Measurements from ENCODE around the gene LRRFIP2.

LRRFIP2 gene

DNA sequence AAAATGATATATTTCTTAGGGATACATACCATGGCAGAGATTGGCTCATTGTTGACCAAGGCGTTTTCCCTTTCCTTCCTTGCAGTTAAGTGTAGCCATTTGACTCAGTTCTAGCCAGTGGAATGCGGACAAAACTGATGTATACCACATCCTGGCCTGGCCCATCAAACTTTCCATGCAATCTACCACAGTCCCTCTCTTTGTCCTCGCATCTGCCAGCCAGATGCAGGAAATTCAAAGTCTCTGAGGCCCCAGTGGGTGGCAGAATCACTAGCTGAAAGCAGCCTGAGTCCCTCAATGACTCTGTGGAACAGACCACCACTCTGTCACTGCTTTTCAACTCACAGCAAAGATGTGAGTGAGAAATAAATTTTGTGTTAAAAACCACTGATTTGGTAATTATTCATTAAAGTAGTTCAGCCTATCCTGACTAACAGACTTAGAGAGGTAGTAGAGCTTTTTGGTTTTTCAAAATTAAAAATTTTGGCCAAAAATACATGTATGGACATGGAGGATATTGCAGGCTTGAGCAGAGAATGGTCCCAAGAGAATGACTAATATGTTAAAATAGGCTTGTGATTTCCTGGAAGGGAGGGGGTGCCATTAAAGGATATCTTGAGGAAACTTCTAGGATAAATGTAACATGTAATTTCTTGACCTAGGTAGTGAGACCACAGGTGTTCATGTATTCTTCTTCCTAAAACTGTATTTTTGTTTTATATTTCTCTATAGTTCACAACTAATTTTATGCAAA, 10.9 kb downstream of the LRRFIP2 start:
- Histone ChIP-seq H3K4me3 (ENCODE audit: low read depth, low read length) (no peak overlapping the region), H3K9me3 (ENCODE audit: control insufficient read depth, insufficient read depth, low read depth, low read length) (no peaks in the 10 kb centered on the region), H3K36me3 (ENCODE audit: control insufficient read depth in 2 of 2, insufficient read depth in 1 of 2, low read length in 2 of 2) (peaks cover 0 to 7% of the 10 kb centered on the region in 2 experiments; a peak in 2 of 3 replicates), H3K27ac (ENCODE audit: extremely low read depth, low read depth, low read length) (no peak overlapping the region), H3K4me1 (ENCODE audit: control insufficient read depth, insufficient read depth, low read length) (no peaks in the 10 kb centered on the region)
- ChIA-PET POLR2A (no interaction called here), CTCF (no interaction called here)
- TF ChIP-seq, protein P1, sequence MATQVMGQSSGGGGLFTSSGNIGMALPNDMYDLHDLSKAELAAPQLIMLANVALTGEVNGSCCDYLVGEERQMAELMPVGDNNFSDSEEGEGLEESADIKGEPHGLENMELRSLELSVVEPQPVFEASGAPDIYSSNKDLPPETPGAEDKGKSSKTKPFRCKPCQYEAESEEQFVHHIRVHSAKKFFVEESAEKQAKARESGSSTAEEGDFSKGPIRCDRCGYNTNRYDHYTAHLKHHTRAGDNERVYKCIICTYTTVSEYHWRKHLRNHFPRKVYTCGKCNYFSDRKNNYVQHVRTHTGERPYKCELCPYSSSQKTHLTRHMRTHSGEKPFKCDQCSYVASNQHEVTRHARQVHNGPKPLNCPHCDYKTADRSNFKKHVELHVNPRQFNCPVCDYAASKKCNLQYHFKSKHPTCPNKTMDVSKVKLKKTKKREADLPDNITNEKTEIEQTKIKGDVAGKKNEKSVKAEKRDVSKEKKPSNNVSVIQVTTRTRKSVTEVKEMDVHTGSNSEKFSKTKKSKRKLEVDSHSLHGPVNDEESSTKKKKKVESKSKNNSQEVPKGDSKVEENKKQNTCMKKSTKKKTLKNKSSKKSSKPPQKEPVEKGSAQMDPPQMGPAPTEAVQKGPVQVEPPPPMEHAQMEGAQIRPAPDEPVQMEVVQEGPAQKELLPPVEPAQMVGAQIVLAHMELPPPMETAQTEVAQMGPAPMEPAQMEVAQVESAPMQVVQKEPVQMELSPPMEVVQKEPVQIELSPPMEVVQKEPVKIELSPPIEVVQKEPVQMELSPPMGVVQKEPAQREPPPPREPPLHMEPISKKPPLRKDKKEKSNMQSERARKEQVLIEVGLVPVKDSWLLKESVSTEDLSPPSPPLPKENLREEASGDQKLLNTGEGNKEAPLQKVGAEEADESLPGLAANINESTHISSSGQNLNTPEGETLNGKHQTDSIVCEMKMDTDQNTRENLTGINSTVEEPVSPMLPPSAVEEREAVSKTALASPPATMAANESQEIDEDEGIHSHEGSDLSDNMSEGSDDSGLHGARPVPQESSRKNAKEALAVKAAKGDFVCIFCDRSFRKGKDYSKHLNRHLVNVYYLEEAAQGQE (tag by site-specific recombination; IDR thresholded peaks at IDR 0.05): no peak
- TF ChIP-seq MYNN (tag by site-specific recombination; IDR thresholded peaks at IDR 0.05; ENCODE audit: borderline replicate concordance) (no peak), BCL11B (tag by site-specific recombination; IDR thresholded peaks at IDR 0.05; ENCODE audit: low read depth) (no peak), KLF9 (tag by site-specific recombination; IDR thresholded peaks at IDR 0.05; ENCODE audit: low read depth) (no peak), ZNF10 (tag by site-specific recombination; IDR thresholded peaks at IDR 0.05) (no peak), ZNF600 (tag by site-specific recombination; IDR thresholded peaks at IDR 0.05) (no peak), ZNF670 (tag by site-specific recombination; IDR thresholded peaks at IDR 0.05; ENCODE audit: low read depth) (no peak), ZFP69B (tag by site-specific recombination; IDR thresholded peaks at IDR 0.05) (no peak)
- TF ChIP-seq, protein P2, sequence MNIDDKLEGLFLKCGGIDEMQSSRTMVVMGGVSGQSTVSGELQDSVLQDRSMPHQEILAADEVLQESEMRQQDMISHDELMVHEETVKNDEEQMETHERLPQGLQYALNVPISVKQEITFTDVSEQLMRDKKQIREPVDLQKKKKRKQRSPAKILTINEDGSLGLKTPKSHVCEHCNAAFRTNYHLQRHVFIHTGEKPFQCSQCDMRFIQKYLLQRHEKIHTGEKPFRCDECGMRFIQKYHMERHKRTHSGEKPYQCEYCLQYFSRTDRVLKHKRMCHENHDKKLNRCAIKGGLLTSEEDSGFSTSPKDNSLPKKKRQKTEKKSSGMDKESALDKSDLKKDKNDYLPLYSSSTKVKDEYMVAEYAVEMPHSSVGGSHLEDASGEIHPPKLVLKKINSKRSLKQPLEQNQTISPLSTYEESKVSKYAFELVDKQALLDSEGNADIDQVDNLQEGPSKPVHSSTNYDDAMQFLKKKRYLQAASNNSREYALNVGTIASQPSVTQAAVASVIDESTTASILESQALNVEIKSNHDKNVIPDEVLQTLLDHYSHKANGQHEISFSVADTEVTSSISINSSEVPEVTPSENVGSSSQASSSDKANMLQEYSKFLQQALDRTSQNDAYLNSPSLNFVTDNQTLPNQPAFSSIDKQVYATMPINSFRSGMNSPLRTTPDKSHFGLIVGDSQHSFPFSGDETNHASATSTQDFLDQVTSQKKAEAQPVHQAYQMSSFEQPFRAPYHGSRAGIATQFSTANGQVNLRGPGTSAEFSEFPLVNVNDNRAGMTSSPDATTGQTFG (tag by site-specific recombination; IDR thresholded peaks at IDR 0.05; ENCODE audit: borderline replicate concordance): no peak
- TF ChIP-seq, protein P3, sequence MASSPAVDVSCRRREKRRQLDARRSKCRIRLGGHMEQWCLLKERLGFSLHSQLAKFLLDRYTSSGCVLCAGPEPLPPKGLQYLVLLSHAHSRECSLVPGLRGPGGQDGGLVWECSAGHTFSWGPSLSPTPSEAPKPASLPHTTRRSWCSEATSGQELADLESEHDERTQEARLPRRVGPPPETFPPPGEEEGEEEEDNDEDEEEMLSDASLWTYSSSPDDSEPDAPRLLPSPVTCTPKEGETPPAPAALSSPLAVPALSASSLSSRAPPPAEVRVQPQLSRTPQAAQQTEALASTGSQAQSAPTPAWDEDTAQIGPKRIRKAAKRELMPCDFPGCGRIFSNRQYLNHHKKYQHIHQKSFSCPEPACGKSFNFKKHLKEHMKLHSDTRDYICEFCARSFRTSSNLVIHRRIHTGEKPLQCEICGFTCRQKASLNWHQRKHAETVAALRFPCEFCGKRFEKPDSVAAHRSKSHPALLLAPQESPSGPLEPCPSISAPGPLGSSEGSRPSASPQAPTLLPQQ (tag by site-specific recombination; IDR thresholded peaks at IDR 0.05): no peak

DNA sequence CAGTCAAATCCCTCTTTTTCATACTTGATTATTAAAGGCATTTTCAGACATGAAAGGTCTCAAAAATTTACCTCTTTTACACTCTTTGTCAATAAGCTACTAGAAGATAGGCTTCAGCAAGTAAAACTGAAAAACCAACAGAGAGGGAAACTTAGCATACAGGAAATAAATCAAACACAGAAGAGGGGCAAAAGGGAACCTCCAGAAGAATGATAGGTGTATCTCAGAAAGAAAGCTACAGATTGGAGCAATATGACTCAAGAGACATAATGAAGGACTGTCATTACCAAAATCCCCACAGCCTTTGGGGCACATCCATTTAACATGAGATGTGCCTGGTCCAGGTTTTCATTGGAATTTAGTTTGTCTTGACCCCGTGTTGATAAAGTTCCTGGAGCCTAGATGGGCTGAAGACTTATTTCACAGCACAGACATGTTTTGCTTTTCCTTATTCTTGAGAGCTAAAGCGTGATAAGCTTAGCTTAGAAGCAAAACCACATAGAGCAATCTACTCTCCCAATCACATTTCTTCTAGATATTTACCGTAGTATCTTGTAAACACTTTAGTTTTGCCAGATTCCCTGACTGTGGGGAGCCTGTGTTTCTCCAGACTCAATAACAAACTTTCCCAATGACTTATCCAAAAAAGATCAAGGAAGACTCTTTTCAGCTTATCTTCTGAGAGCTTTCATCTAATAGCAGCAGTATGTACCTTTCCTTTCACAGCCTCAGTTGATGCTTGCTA, 11.7 kb downstream of the LRRFIP2 start:
- Histone ChIP-seq H3K4me1 (ENCODE audit: control insufficient read depth, insufficient read depth, low read length) (no peaks in the 10 kb centered on the region), H3K27ac (ENCODE audit: extremely low read depth, low read depth, low read length) (no peak overlapping the region), H3K4me3 (ENCODE audit: low read depth, low read length) (no peak overlapping the region), H3K9me3 (ENCODE audit: control insufficient read depth, insufficient read depth, low read depth, low read length) (no peaks in the 10 kb centered on the region), H3K36me3 (ENCODE audit: control insufficient read depth in 2 of 2, insufficient read depth in 1 of 2, low read length in 2 of 2) (no peaks in the 10 kb centered on the region; a peak in 1 of 3 replicates)
- ChIA-PET CTCF (interaction anchor here (0.6 kb wide), 1 partner anchor 16 kb away, joined by 3 read pairs; no protein-coding TSS in a partner anchor), POLR2A (no interaction called here)
- TF ChIP-seq, protein P4, sequence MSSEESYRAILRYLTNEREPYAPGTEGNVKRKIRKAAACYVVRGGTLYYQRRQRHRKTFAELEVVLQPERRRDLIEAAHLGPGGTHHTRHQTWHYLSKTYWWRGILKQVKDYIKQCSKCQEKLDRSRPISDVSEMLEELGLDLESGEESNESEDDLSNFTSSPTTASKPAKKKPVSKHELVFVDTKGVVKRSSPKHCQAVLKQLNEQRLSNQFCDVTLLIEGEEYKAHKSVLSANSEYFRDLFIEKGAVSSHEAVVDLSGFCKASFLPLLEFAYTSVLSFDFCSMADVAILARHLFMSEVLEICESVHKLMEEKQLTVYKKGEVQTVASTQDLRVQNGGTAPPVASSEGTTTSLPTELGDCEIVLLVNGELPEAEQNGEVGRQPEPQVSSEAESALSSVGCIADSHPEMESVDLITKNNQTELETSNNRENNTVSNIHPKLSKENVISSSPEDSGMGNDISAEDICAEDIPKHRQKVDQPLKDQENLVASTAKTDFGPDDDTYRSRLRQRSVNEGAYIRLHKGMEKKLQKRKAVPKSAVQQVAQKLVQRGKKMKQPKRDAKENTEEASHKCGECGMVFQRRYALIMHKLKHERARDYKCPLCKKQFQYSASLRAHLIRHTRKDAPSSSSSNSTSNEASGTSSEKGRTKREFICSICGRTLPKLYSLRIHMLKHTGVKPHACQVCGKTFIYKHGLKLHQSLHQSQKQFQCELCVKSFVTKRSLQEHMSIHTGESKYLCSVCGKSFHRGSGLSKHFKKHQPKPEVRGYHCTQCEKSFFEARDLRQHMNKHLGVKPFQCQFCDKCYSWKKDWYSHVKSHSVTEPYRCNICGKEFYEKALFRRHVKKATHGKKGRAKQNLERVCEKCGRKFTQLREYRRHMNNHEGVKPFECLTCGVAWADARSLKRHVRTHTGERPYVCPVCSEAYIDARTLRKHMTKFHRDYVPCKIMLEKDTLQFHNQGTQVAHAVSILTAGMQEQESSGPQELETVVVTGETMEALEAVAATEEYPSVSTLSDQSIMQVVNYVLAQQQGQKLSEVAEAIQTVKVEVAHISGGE (tag by site-specific recombination; conservative IDR thresholded peaks at IDR 0.05; ENCODE audit: low read depth): no peak
- TF ChIP-seq ZNF23 (tag by site-specific recombination; IDR thresholded peaks at IDR 0.05; ENCODE audit: borderline replicate concordance): no peak
- no peak for TF ChIP-seq KLF8 (tag by site-specific recombination; IDR thresholded peaks at IDR 0.05)
- TF ChIP-seq, protein P5, sequence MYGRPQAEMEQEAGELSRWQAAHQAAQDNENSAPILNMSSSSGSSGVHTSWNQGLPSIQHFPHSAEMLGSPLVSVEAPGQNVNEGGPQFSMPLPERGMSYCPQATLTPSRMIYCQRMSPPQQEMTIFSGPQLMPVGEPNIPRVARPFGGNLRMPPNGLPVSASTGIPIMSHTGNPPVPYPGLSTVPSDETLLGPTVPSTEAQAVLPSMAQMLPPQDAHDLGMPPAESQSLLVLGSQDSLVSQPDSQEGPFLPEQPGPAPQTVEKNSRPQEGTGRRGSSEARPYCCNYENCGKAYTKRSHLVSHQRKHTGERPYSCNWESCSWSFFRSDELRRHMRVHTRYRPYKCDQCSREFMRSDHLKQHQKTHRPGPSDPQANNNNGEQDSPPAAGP (tag by site-specific recombination; IDR thresholded peaks at IDR 0.05): no peak
- TF ChIP-seq, protein P6, sequence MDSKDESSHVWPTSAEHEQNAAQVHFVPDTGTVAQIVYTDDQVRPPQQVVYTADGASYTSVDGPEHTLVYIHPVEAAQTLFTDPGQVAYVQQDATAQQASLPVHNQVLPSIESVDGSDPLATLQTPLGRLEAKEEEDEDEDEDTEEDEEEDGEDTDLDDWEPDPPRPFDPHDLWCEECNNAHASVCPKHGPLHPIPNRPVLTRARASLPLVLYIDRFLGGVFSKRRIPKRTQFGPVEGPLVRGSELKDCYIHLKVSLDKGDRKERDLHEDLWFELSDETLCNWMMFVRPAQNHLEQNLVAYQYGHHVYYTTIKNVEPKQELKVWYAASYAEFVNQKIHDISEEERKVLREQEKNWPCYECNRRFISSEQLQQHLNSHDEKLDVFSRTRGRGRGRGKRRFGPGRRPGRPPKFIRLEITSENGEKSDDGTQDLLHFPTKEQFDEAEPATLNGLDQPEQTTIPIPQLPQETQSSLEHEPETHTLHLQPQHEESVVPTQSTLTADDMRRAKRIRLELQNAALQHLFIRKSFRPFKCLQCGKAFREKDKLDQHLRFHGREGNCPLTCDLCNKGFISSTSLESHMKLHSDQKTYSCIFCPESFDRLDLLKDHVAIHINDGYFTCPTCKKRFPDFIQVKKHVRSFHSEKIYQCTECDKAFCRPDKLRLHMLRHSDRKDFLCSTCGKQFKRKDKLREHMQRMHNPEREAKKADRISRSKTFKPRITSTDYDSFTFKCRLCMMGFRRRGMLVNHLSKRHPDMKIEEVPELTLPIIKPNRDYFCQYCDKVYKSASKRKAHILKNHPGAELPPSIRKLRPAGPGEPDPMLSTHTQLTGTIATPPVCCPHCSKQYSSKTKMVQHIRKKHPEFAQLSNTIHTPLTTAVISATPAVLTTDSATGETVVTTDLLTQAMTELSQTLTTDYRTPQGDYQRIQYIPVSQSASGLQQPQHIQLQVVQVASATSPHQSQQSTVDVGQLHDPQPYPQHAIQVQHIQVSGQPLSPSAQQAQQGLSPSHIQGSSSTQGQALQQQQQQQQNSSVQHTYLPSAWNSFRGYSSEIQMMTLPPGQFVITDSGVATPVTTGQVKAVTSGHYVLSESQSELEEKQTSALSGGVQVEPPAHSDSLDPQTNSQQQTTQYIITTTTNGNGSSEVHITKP (tag by site-specific recombination; IDR thresholded peaks at IDR 0.05): no peak
- TF ChIP-seq HOXA7 (CRISPR knock-in tag; IDR thresholded peaks at IDR 0.05; ENCODE audit: borderline replicate concordance): no peak

Measured in HEK293 (cell line).